ENCODE results near the gene MKRN2. TPM values are rescaled to one million over a fixed set of nuclear protein-coding genes. Genes with fewer than 3 reads are reported as not detected.
A peak's percentile ranks its signal among the peaks of the same experiment; 100 is the strongest.
"Not testable (repeated sequence)": the region's sequence is repeated elsewhere in the genome, so short reads cannot be mapped to it uniquely, and the experiment has no call there.

Gene MKRN2
- total RNA-seq, 1 experiment from 2014 or later, result 20.3 TPM

GRCh38 chr3:12532182-12532581 is 24.7 kb upstream of the MKRN2 start:
- H3K36me3 Mint-ChIP-seq (ENCODE audit: insufficient read depth, unreplicated experiment), result peaks cover 24% of the 10 kb centered on the region
- no peak overlapping the region for H3K27ac Mint-ChIP-seq (ENCODE audit: unreplicated experiment)
- no peaks in the 10 kb centered on the region for H3K9me3 Mint-ChIP-seq (ENCODE audit: low read depth, unreplicated experiment)
- intact Hi-C loops (cut with micrococcal nuclease; ENCODE audit: unreplicated experiment), result no loop called here
- no TSS peak for BruUV-seq (replicated peaks)
- CTCF ChIA-PET, result no interaction called here
- DNase-seq, result no peak
- H3K27me3 Mint-ChIP-seq (ENCODE audit: unreplicated experiment), result no peaks in the 10 kb centered on the region
- no peak for TF ChIP-seq CTCF (IDR thresholded peaks at IDR 0.05; ENCODE audit: unreplicated experiment)
- no peaks in the 10 kb centered on the region for H3K4me1 Mint-ChIP-seq (ENCODE audit: low read depth, unreplicated experiment)
- no peak overlapping the region for H3K4me3 Mint-ChIP-seq (ENCODE audit: low read depth, unreplicated experiment)

GRCh38 chr3:12536423-12536822 is 20.5 kb upstream of the MKRN2 start:
- Mint-ChIP-seq H3K36me3 (ENCODE audit: insufficient read depth, unreplicated experiment) (peaks cover 5% of the 10 kb centered on the region), H3K9me3 (ENCODE audit: low read depth, unreplicated experiment) (no peaks in the 10 kb centered on the region), H3K27me3 (ENCODE audit: unreplicated experiment) (no peaks in the 10 kb centered on the region), H3K4me1 (ENCODE audit: low read depth, unreplicated experiment) (no peaks in the 10 kb centered on the region), H3K4me3 (ENCODE audit: low read depth, unreplicated experiment) (no peak overlapping the region), H3K27ac (ENCODE audit: unreplicated experiment) (no peak overlapping the region)
- no TSS peak for BruUV-seq (replicated peaks)
- no peak for TF ChIP-seq CTCF (IDR thresholded peaks at IDR 0.05; ENCODE audit: unreplicated experiment)
- intact Hi-C loops (cut with micrococcal nuclease; ENCODE audit: unreplicated experiment), result no loop called here
- CTCF ChIA-PET, result no interaction called here
- DNase-seq, result no peak

- CTCF ChIA-PET, result no interaction called here
- H3K27ac Mint-ChIP-seq (ENCODE audit: unreplicated experiment), result no peak overlapping the region
- no peaks in the 10 kb centered on the region for H3K4me1 Mint-ChIP-seq (ENCODE audit: low read depth, unreplicated experiment)
- DNase-seq, result peak; percentile 22
- TF ChIP-seq CTCF (IDR thresholded peaks at IDR 0.05; ENCODE audit: unreplicated experiment), result no peak
- H3K27me3 Mint-ChIP-seq (ENCODE audit: unreplicated experiment), result no peaks in the 10 kb centered on the region
- intact Hi-C loops (cut with micrococcal nuclease; ENCODE audit: unreplicated experiment), result no loop called here
- H3K9me3 Mint-ChIP-seq (ENCODE audit: low read depth, unreplicated experiment), result no peaks in the 10 kb centered on the region
- no peak overlapping the region for H3K4me3 Mint-ChIP-seq (ENCODE audit: low read depth, unreplicated experiment)
- BruUV-seq (replicated peaks), result no TSS peak
- peaks cover 13% of the 10 kb centered on the region for H3K36me3 Mint-ChIP-seq (ENCODE audit: insufficient read depth, unreplicated experiment)
Measured at GRCh38 chr3:12541625-12542024, 15.3 kb upstream of the MKRN2 start.

- H3K4me1 Mint-ChIP-seq (ENCODE audit: low read depth, unreplicated experiment); H3K9me3 Mint-ChIP-seq (ENCODE audit: low read depth, unreplicated experiment); intact Hi-C loops (cut with micrococcal nuclease; ENCODE audit: unreplicated experiment); H3K4me3 Mint-ChIP-seq (ENCODE audit: low read depth, unreplicated experiment); H3K27ac Mint-ChIP-seq (ENCODE audit: unreplicated experiment); DNase-seq; BruUV-seq (replicated peaks); H3K27me3 Mint-ChIP-seq (ENCODE audit: unreplicated experiment); CTCF ChIA-PET: not testable (repeated sequence)
- peaks cover 13% of the 10 kb centered on the region for H3K36me3 Mint-ChIP-seq (ENCODE audit: insufficient read depth, unreplicated experiment)
Measured at GRCh38 chr3:12543497-12543896, 13.4 kb upstream of the MKRN2 start.

GRCh38 chr3:12544652-12545472 is 12.0 kb upstream of the MKRN2 start:
- Mint-ChIP-seq H3K9me3 (ENCODE audit: low read depth, unreplicated experiment) (no peaks in the 10 kb centered on the region), H3K36me3 (ENCODE audit: insufficient read depth, unreplicated experiment) (peaks cover 13% of the 10 kb centered on the region), H3K4me3 (ENCODE audit: low read depth, unreplicated experiment) (peak overlapping the region; percentile 60), H3K27me3 (ENCODE audit: unreplicated experiment) (no peaks in the 10 kb centered on the region), H3K4me1 (ENCODE audit: low read depth, unreplicated experiment) (no peaks in the 10 kb centered on the region), H3K27ac (ENCODE audit: unreplicated experiment) (peak overlapping the region; percentile 75)
- TF ChIP-seq CTCF (IDR thresholded peaks at IDR 0.05; ENCODE audit: unreplicated experiment), result no peak
- DNase-seq, result no peak
- intact Hi-C loops (cut with micrococcal nuclease; ENCODE audit: unreplicated experiment), result loop anchor here (2.0 to 5.0 kb wide), 2 partner anchors 60 to 408 kb away; partner anchors contain the start of gene TSEN2
- CTCF ChIA-PET, result interaction anchor here (0.5 to 1.2 kb wide), 4 partner anchors 36 to 1042 kb away, joined by 3 to 5 read pairs (median 4); partner anchors contain the start of gene TSEN2
- BruUV-seq (replicated peaks), result TSS peak; percentile 86

Measured in Calu3 (cell line).